Neural crest cell (in vitro differentiated cells): ENCODE data around the gene SMARCD1. TPM values are rescaled to one million over a fixed set of nuclear protein-coding genes. Genes with fewer than 3 reads are reported as not detected.

Source experiments
- DNase-seq: peaks from one replicate; pipeline ENCODE4 v3.0.0; 2021; ENCODE audit warnings: low read depth, mixed read lengths, low spot score
- H3K27ac Mint-ChIP-seq: one replicate; pipeline ENCODE4 v1.8.0; 2021; ENCODE audit warnings: mild to moderate bottlenecking, mixed read lengths; ENCODE audit not compliant: unreplicated experiment
- H3K27me3 Mint-ChIP-seq: 2 replicates; pipeline ENCODE4 v1.8.0; 2021; ENCODE audit warnings: low read depth, mild to moderate bottlenecking, mixed read lengths
- H3K36me3 Mint-ChIP-seq: 2 replicates; pipeline ENCODE4 v1.8.0; 2021; ENCODE audit warnings: low read depth, mild to moderate bottlenecking, mixed read lengths
- H3K4me1 Mint-ChIP-seq: 2 replicates; pipeline ENCODE4 v1.8.0; 2021; ENCODE audit warnings: mixed read lengths
- H3K4me3 Mint-ChIP-seq: one replicate; pipeline ENCODE4 v1.8.0; 2021; ENCODE audit warnings: mild to moderate bottlenecking, mixed read lengths
- H3K9me3 Mint-ChIP-seq: 2 replicates; pipeline ENCODE4 v1.8.0; 2021; ENCODE audit warnings: mixed read lengths
- CTCF ChIP-seq: fragments of 200-600 bp; sonication (generic); conservative IDR thresholded peaks from 2 replicates; pipeline ENCODE4 v1.5.0; 2021; ENCODE audit warnings: antibody characterized with exemption, mild to moderate bottlenecking
- long read RNA-seq: library from polyadenylated mRNA; unstranded; transcript quantifications from one replicate; pipeline ENCODE4 v2.0.0, GENCODE V29; 2020
- total RNA-seq: library from RNA; stranded (reverse); gene quantifications from 2 replicates; pipeline ENCODE4 v1.2.1, GENCODE V29; 2021

Gene SMARCD1
- 187 TPM in 2 replicates for total RNA-seq
- long read RNA-seq, partial matches to known transcripts, result 0 of 3 reads
- long read RNA-seq, other reads (novel, unspliced or antisense), result 3 of 3 reads

- peaks cover 40% of the 10 kb centered on the region for H3K4me1 Mint-ChIP-seq
- TF ChIP-seq CTCF, result peak; percentile 63
- DNase-seq, result peak; percentile 84
- peak within 1 kb of the TSS; percentile 95 for H3K27ac Mint-ChIP-seq
- peak within 1 kb of the TSS; percentile 97 for H3K4me3 Mint-ChIP-seq
- no peaks in the 10 kb centered on the region for H3K27me3 Mint-ChIP-seq
- H3K9me3 Mint-ChIP-seq, result no peaks in the 10 kb centered on the region
- H3K36me3 Mint-ChIP-seq, result peaks cover 3% of the 10 kb centered on the region
These were observed at the start of gene SMARCD1 for GRCh38 chr12:50084775-50085614. Gene SMARCD1 (plus strand): TSS chr12:50085342. CDS start chr12:50085370, 28 bp downstream.

- Mint-ChIP-seq H3K27me3 (no peaks in the 10 kb centered on the region), H3K27ac (no peak overlapping the region), H3K36me3 (no peaks in the 10 kb centered on the region), H3K9me3 (no peaks in the 10 kb centered on the region), H3K4me3 (no peak overlapping the region), H3K4me1 (peaks cover 10% of the 10 kb centered on the region)
- no peak for DNase-seq
- TF ChIP-seq CTCF, result no peak
These were observed 46.8 kb upstream of the SMARCD1 start for GRCh38 chr12:50038336-50038735.

- Mint-ChIP-seq H3K4me1 (peaks cover 8% of the 10 kb centered on the region), H3K36me3 (no peaks in the 10 kb centered on the region), H3K9me3 (no peaks in the 10 kb centered on the region), H3K27me3 (no peaks in the 10 kb centered on the region), H3K4me3 (peak overlapping the region; percentile 22), H3K27ac (no peak overlapping the region)
- peak; percentile 95 for DNase-seq
- peak; percentile 90 for TF ChIP-seq CTCF
These were observed 45.8 kb upstream of the SMARCD1 start for GRCh38 chr12:50039151-50039835.

GRCh38 chr12:50040657-50041056 is 44.5 kb upstream of the SMARCD1 start:
- no peak for DNase-seq
- Mint-ChIP-seq H3K4me1 (peaks cover 5% of the 10 kb centered on the region), H3K27me3 (no peaks in the 10 kb centered on the region), H3K27ac (no peak overlapping the region), H3K36me3 (no peaks in the 10 kb centered on the region), H3K9me3 (no peaks in the 10 kb centered on the region), H3K4me3 (no peak overlapping the region)
- TF ChIP-seq CTCF, result no peak

- TF ChIP-seq CTCF, result no peak
- H3K4me3 Mint-ChIP-seq, result no peak overlapping the region
- H3K4me1 Mint-ChIP-seq, result peaks cover 5% of the 10 kb centered on the region
- H3K27me3 Mint-ChIP-seq, result no peaks in the 10 kb centered on the region
- no peaks in the 10 kb centered on the region for H3K36me3 Mint-ChIP-seq
- H3K27ac Mint-ChIP-seq, result no peak overlapping the region
- no peaks in the 10 kb centered on the region for H3K9me3 Mint-ChIP-seq
- DNase-seq, result no peak
These were observed 43.9 kb upstream of the SMARCD1 start for GRCh38 chr12:50041062-50041860.
